ENCODE results near the gene ZFYVE26. TPM values are rescaled to one million over a fixed set of nuclear protein-coding genes. Genes with fewer than 3 reads are reported as not detected.

Gene ZFYVE26
- total and polyA plus RNA-seq, 10 of the 15 experiments (the other 5 are each of a cell fraction or from before 2014, with no cell fraction given): 1.00 to 25.6 (median 12.0) TPM

- intact Hi-C loops (cut with micrococcal nuclease; ENCODE audit: unreplicated experiment): no loop called here
- TF ChIP-seq EED (IDR thresholded peaks at IDR 0.05; ENCODE audit: low read depth) (no peak), SIX5 (IDR thresholded peaks at IDR 0.05; ENCODE audit: low read depth, low read length, severe bottlenecking) (no peak), MYB (IDR thresholded peaks at IDR 0.05; ENCODE audit: borderline replicate concordance, low read depth, low read length) (no peak), CHD4 (IDR thresholded peaks at IDR 0.05) (no peak), PML (IDR thresholded peaks at IDR 0.05; ENCODE audit: low read length) (no peak), LARP7 (IDR thresholded peaks at IDR 0.05) (no peak), RB1 (IDR thresholded peaks at IDR 0.05; ENCODE audit: borderline replicate concordance) (no peak), HDAC2 (IDR thresholded peaks at IDR 0.05) (no peak), SREBF1 (IDR thresholded peaks at IDR 0.05; ENCODE audit: low read length) (no peak), MTA3 (IDR thresholded peaks at IDR 0.05; ENCODE audit: borderline replicate concordance, low read length) (no peak), BACH1 (IDR thresholded peaks at IDR 0.05; ENCODE audit: borderline replicate concordance) (no peak), BRCA1 (IDR thresholded peaks at IDR 0.05; ENCODE audit: low read depth, low read length) (no peak), CBX5 (IDR thresholded peaks at IDR 0.05; ENCODE audit: low read depth) (no peak), ZBTB33 (IDR thresholded peaks at IDR 0.05) (no peak), SP1 (IDR thresholded peaks at IDR 0.05; ENCODE audit: low read depth, low read length) (no peak), CHD2 (IDR thresholded peaks at IDR 0.05; ENCODE audit: borderline replicate concordance, low read depth, low read length) (no peak), WRNIP1 (IDR thresholded peaks at IDR 0.05; ENCODE audit: borderline replicate concordance, low read depth, low read length) (no peak), MXI1 (IDR thresholded peaks at IDR 0.05; ENCODE audit: low read depth, low read length) (no peak), ZBTB40 (IDR thresholded peaks at IDR 0.05; ENCODE audit: borderline replicate concordance) (no peak)
These were observed 56.5 kb downstream of the ZFYVE26 start for GRCh38 chr14:67759916-67760315.

More at GRCh38 chr14:67759916-67760315, 56.5 kb downstream of the ZFYVE26 start:
- Histone ChIP-seq H3K36me3 (ENCODE audit: control insufficient read depth in 2 of 2, insufficient read depth in 2 of 2, low read length in 1 of 2) (peaks cover 8 to 18% of the 10 kb centered on the region in 2 experiments; a peak in 3 of 4 replicates), H3K4me3 (no peak overlapping the region), H3K4me2 (ENCODE audit: control insufficient read depth, insufficient read depth) (no peak overlapping the region), H3K27ac (ENCODE audit: control insufficient read depth, insufficient read depth) (no peak overlapping the region), H4K20me1 (ENCODE audit: control insufficient read depth, insufficient read depth) (no peaks in the 10 kb centered on the region; the same call in 1 of the 2 replicates), H2AFZ (ENCODE audit: control insufficient read depth, low read depth, low read length) (no peak overlapping the region), H3K27me3 (replicated peaks in 1 of 2; ENCODE audit: control insufficient read depth in 2 of 2, insufficient read depth in 2 of 2, low read length in 1 of 2) (no peaks in the 10 kb centered on the region), H3K9me3 (replicated peaks; ENCODE audit: control insufficient read depth, insufficient read depth, low read length) (no peaks in the 10 kb centered on the region), H3K9ac (ENCODE audit: control insufficient read depth, insufficient read depth, low read length) (no peak overlapping the region), H3K79me2 (ENCODE audit: control insufficient read depth, insufficient read depth, low read length) (no peaks in the 10 kb centered on the region), H3K4me1 (ENCODE audit: control insufficient read depth, insufficient read depth, low read length) (no peaks in the 10 kb centered on the region)
- FAIRE-seq (no peak), DNase-seq (ENCODE audit: low read depth, low spot score) (no peak), ATAC-seq (no peak)
- RAD21 ChIA-PET (ENCODE audit: unreplicated experiment): no interaction called here
- 78% methylated on average over 2 of the region's 2 CpGs for WGBS (ENCODE audit: insufficient coverage, insufficient replicate concordance, low lambda C conversion rate, missing lambda C conversion rate)
- CTCF ChIA-PET: interaction anchor here (0.7 to 1.2 kb wide), 3 partner anchors 14 to 1699 kb away, joined by 3 to 6 read pairs (median 3); no protein-coding TSS in a partner anchor
- POLR2A ChIA-PET: no interaction called here
- SMC1A ChIA-PET (ENCODE audit: uncharacterized antibody, unreplicated experiment): interaction anchor here (0.8 kb wide), 1 partner anchor 17 kb away, joined by 3 read pairs; no protein-coding TSS in a partner anchor
- BruUV-seq (replicated peaks): no TSS peak
- in situ Hi-C loops (cut with MboI): no loop called here

Measured in GM12878 (cell line).